Measurements from ENCODE around the gene KDM6B.
A peak's percentile ranks its signal among the peaks of the same experiment; 100 is the strongest.

KDM6B gene, protein sequence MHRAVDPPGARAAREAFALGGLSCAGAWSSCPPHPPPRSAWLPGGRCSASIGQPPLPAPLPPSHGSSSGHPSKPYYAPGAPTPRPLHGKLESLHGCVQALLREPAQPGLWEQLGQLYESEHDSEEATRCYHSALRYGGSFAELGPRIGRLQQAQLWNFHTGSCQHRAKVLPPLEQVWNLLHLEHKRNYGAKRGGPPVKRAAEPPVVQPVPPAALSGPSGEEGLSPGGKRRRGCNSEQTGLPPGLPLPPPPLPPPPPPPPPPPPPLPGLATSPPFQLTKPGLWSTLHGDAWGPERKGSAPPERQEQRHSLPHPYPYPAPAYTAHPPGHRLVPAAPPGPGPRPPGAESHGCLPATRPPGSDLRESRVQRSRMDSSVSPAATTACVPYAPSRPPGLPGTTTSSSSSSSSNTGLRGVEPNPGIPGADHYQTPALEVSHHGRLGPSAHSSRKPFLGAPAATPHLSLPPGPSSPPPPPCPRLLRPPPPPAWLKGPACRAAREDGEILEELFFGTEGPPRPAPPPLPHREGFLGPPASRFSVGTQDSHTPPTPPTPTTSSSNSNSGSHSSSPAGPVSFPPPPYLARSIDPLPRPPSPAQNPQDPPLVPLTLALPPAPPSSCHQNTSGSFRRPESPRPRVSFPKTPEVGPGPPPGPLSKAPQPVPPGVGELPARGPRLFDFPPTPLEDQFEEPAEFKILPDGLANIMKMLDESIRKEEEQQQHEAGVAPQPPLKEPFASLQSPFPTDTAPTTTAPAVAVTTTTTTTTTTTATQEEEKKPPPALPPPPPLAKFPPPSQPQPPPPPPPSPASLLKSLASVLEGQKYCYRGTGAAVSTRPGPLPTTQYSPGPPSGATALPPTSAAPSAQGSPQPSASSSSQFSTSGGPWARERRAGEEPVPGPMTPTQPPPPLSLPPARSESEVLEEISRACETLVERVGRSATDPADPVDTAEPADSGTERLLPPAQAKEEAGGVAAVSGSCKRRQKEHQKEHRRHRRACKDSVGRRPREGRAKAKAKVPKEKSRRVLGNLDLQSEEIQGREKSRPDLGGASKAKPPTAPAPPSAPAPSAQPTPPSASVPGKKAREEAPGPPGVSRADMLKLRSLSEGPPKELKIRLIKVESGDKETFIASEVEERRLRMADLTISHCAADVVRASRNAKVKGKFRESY (N-terminal part only)

GRCh38 chr17:7833795-7834541 is at the start of gene KDM6B:
Gene KDM6B, plus strand, starts transcription at chr17:7834217. Its CDS starts 11,338 bp downstream, at chr17:7845555.
- TF ChIP-seq, protein P1, sequence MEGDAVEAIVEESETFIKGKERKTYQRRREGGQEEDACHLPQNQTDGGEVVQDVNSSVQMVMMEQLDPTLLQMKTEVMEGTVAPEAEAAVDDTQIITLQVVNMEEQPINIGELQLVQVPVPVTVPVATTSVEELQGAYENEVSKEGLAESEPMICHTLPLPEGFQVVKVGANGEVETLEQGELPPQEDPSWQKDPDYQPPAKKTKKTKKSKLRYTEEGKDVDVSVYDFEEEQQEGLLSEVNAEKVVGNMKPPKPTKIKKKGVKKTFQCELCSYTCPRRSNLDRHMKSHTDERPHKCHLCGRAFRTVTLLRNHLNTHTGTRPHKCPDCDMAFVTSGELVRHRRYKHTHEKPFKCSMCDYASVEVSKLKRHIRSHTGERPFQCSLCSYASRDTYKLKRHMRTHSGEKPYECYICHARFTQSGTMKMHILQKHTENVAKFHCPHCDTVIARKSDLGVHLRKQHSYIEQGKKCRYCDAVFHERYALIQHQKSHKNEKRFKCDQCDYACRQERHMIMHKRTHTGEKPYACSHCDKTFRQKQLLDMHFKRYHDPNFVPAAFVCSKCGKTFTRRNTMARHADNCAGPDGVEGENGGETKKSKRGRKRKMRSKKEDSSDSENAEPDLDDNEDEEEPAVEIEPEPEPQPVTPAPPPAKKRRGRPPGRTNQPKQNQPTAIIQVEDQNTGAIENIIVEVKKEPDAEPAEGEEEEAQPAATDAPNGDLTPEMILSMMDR (IDR thresholded peaks at IDR 0.05; ENCODE audit: low read depth, low read length) = no peak
- peak; percentile 62 for DNase-seq (ENCODE audit: extremely low read depth, low read depth)

DNA sequence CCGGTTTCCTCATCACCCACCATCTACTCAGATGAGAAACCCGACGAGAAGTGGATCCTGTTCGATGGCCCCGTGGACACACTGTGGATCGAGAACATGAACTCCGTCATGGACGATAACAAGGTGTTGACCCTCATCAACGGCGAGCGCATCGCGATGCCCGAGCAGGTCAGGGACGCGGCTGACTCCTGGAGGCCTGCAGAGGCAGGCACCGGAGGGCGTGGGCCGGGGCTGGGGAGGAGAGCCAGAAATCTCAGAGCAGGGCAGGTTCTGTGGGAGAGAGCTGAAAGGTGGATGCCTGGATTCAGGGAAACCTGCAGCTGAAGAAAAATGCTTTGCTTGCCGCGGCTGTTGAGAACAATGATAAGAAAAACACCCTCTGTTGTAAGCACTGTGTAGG is 47.2 kb upstream of the KDM6B start:
- DNase-seq (ENCODE audit: extremely low read depth, low read depth) = no peak

GRCh38 chr17:7789131-7789530 is 44.9 kb upstream of the KDM6B start:
- TF ChIP-seq, protein P1 (IDR thresholded peaks at IDR 0.05; ENCODE audit: low read depth, low read length) = no peak
- DNase-seq (ENCODE audit: extremely low read depth, low read depth) = no peak

More for the DNA sequence above, 47.2 kb upstream of the KDM6B start:
- TF ChIP-seq, protein P1 (IDR thresholded peaks at IDR 0.05; ENCODE audit: low read depth, low read length) = no peak

DNA sequence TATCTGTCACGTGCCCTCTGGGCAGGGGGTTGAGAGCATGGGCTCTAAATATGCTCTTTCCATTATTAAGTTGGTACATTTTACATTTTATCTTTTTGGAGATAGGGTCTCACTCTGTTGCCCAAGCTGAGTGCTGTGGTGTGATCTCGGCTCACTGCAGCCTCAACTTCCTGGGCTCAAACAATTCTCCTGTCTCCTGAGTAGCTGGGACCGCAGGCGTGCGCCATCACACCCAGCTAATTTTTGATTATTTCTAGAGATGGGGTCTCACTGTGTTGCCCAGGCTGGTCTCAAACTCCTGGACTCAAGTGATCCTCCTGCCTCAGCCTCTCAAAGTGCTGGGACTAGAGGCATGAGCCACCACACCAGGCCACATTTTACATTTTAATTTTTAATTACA is 43.9 kb upstream of the KDM6B start:
- DNase-seq (ENCODE audit: extremely low read depth, low read depth) = no peak
- TF ChIP-seq, protein P1 (IDR thresholded peaks at IDR 0.05; ENCODE audit: low read depth, low read length) = no peak

DNA sequence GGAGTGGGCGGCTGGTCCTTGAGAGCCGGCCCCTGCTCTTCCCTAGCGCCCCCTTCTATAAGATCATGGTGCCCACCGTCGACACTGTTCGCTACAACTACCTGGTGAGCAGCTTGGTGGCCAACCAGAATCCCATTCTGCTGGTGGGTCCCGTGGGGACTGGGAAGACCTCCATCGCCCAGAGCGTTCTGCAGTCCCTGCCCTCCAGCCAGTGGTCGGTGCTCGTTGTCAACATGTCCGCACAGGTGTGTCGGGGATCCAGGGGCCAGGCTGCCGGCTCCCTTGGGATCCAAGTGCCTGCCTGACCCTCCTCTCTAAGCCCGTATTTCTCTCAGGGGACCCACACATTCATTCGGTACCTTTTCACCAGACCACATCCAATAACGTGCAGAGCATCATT is 41.4 kb upstream of the KDM6B start:
- TF ChIP-seq, protein P1 (IDR thresholded peaks at IDR 0.05; ENCODE audit: low read depth, low read length) = no peak
- no peak for DNase-seq (ENCODE audit: extremely low read depth, low read depth)

DNA sequence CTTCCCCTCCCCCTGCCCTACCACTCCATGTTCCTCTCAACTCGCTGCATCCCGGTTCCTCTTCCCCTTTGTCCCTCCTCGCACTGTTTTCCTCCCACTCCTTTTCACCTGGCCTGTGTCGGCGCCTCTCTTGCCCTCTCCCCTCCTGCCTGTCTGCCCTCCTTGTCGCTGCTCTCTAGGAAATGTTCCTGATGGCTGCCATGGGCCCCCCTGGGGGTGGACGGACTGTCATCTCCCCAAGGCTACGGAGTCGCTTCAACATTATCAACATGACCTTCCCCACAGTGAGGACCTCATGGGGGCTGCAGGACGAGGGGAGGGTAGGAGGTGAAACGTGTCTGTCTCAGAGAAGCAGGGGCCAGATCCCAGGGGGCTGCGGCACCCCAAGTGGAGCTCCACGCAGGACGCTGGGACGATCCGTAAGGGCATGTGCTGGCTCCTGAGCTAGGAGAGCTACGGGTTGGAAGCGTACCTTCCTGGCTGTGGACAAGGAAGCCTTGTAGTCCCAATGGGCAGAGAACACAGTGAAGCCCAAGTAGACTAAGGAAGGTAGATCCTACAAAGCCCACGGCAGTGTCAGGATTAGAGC is 39.8 kb upstream of the KDM6B start:
- TF ChIP-seq, protein P1 (IDR thresholded peaks at IDR 0.05; ENCODE audit: low read depth, low read length) = no peak
- no peak for DNase-seq (ENCODE audit: extremely low read depth, low read depth)

All from AG09319 (cell line).